Esophagus squamous epithelium (tissue), 5 donors: ENCODE results near the gene NCKAP5. TPM values are rescaled to one million over a fixed set of nuclear protein-coding genes. Genes with fewer than 3 reads are reported as not detected.

Experiments used
- DNase-seq: peaks from one replicate; lab custom pipeline; 2025; lab: John Stamatoyannopoulos, UW
- H3K27ac ChIP-seq, 4 donors: fragments of 200-600 bp; sonication (generic); one replicate each; pipeline ENCODE4 v1.5.1; 2016 to 2019; ENCODE audit warnings: mild to moderate bottlenecking in 1 of 4
- H3K27me3 ChIP-seq, 4 donors: fragments of 200-600 bp; sonication (generic); 1 replicate in 3 of 4; 2 replicates in 1 of 4; pipeline versions ENCODE4 v1.5.1 to v1.6.0; 2017 to 2021; ENCODE audit warnings: antibody characterized with exemption in 1 of 4
- H3K36me3 ChIP-seq, 3 donors: fragments of 200-600 bp; sonication (generic); one replicate each; pipeline ENCODE4 v1.5.1; 2016 to 2019
- H3K4me1 ChIP-seq, 3 donors: fragments of 200-600 bp; sonication (generic); one replicate each; pipeline ENCODE4 v1.5.1; 2017 to 2019
- H3K4me3 ChIP-seq, 4 donors: fragments of 200-600 bp; sonication (generic); 1 replicate in 3 of 4; 2 replicates in 1 of 4; pipeline ENCODE4 v1.5.1; 2016 to 2019; ENCODE audit warnings: mild to moderate bottlenecking in 2 of 4, moderate library complexity in 1 of 4
- H3K9me3 ChIP-seq, 3 donors: fragments of 200-600 bp; sonication (generic); one replicate each; pipeline ENCODE4 v1.5.1; 2016 to 2019
- CTCF ChIP-seq, 6 experiments: fragments of 450-650 bp in 4 of 6; fragments of 200-600 bp in 2 of 6; sonication (generic) in 2 of 6; IDR thresholded peaks; one replicate each; pipeline ENCODE4 v1.5.1; 2016 to 2019; ENCODE audit warnings: antibody characterized with exemption in 6 of 6, mild to moderate bottlenecking in 4 of 6, moderate library complexity in 4 of 6
- POLR2A ChIP-seq, 4 donors: fragments of 450-650 bp; IDR thresholded peaks; one replicate each; pipeline ENCODE4 v1.6.1; 2017; ENCODE audit warnings: antibody characterized with exemption in 4 of 4, mild to moderate bottlenecking in 4 of 4, moderate library complexity in 3 of 4
- WGBS, 2 donors: methylation state at CpG; one replicate each; pipeline ENCODE4 v1.1.5; 2018; 5-methylcytosine and 5-hydroxymethylcytosine counted together
- intact Hi-C: fragments of 100-400 bp; cut with DNase I; formaldehyde crosslinking; loops from one replicate; pipeline ENCODE4 v1.15.0; 2022
- total RNA-seq, 4 donors: library from RNA; depleted of rRNA; stranded (reverse); fragments of >200 nt; gene quantifications; one replicate each; pipeline ENCODE4 v1.1.0, GENCODE V29; 2016
- donor health status: DM: yes; HTN: yes; CAD: no.

Gene NCKAP5
- total RNA-seq, 4 donors from 2014 or later = 4.5 to 6.9 (median 5.3) TPM

GRCh38 chr2:133498662-133499585 lies 69.3 kb downstream of the NCKAP5 start:
- Histone ChIP-seq H3K27me3 (no peaks in the 10 kb centered on the region), H3K36me3 (no peaks in the 10 kb centered on the region), H3K4me3 (no peak overlapping the region), H3K27ac (no peak overlapping the region), H3K4me1 (peaks cover 0 to 21% (median 0%) of the 10 kb centered on the region in 3 donors), H3K9me3 (no peaks in the 10 kb centered on the region)
- intact Hi-C loops = no loop called here
- 75 to 78% methylated on average over 8 of the region's 8 CpGs for WGBS, 2 donors
- DNase-seq = no peak
- TF ChIP-seq POLR2A (IDR thresholded peaks at IDR 0.05) = no peak
- TF ChIP-seq CTCF (IDR thresholded peaks at IDR 0.05) = no peak

DNA sequence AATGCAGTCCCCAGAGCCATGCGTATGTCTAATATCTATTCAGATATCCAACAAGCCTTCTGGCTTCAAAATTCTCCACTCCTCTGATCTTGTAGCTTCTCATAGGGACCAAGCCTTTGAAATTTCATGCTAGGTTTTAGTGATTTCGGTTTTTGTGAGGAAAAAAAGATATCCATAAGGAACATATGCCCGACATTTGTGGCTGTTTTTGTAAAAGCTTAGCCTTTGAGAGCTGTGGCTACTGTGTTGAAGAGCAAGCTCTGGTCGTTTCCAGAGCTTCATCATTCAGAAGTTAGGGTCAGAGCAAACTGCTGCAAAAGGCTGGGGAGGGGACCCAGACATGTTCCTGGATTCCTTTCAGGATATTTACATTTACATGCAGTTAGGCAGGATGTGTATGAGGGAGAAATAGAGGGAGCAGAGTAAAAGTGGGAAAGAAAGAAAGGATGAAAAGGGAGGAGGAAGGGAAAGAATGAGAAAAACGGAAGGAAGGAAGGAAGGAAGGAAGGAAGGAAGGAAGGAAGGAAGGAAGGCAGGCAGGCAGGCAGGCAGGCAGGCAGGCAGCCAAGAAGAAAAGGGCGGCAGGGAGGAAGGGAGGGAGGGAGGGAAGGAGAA lies 70.2 kb downstream of the NCKAP5 start:
- no peaks in the 10 kb centered on the region for H3K27me3 ChIP-seq
- TF ChIP-seq POLR2A (IDR thresholded peaks at IDR 0.05) (no peak), CTCF (IDR thresholded peaks at IDR 0.05) (no peak)
- no peaks in the 10 kb centered on the region for H3K9me3 ChIP-seq
- no peak overlapping the region for H3K27ac ChIP-seq
- no peaks in the 10 kb centered on the region for H3K36me3 ChIP-seq
- no peak for DNase-seq
- 68 to 69% methylated on average over 6 of the region's 6 CpGs for WGBS, 2 donors
- intact Hi-C loops = no loop called here
- peaks cover 0 to 21% (median 0%) of the 10 kb centered on the region in 3 donors for H3K4me1 ChIP-seq
- no peak overlapping the region for H3K4me3 ChIP-seq

- Histone ChIP-seq H3K36me3 (no peaks in the 10 kb centered on the region), H3K4me1 (peaks cover 0 to 21% (median 0%) of the 10 kb centered on the region in 3 donors), H3K27me3 (no peaks in the 10 kb centered on the region), H3K4me3 (no peak overlapping the region), H3K27ac (no peak overlapping the region), H3K9me3 (no peaks in the 10 kb centered on the region)
- WGBS, 2 donors = 57 to 84% methylated on average over 3 of the region's 3 CpGs
- intact Hi-C loops = no loop called here
- TF ChIP-seq CTCF (IDR thresholded peaks at IDR 0.05) (no peak), POLR2A (IDR thresholded peaks at IDR 0.05) (no peak)
- no peak for DNase-seq
Observed at GRCh38 chr2:133497270-133497893, 70.9 kb downstream of the NCKAP5 start.

GRCh38 chr2:133496501-133497269 lies 71.6 kb downstream of the NCKAP5 start:
- Histone ChIP-seq H3K27me3 (no peaks in the 10 kb centered on the region), H3K9me3 (no peaks in the 10 kb centered on the region), H3K36me3 (no peaks in the 10 kb centered on the region), H3K4me3 (no peak overlapping the region), H3K27ac (no peak overlapping the region), H3K4me1 (peaks cover 0 to 21% (median 0%) of the 10 kb centered on the region in 3 donors)
- TF ChIP-seq POLR2A (IDR thresholded peaks at IDR 0.05) (no peak), CTCF (IDR thresholded peaks at IDR 0.05) (no peak)
- intact Hi-C loops = no loop called here
- WGBS, 2 donors = 62 to 78% methylated on average over 3 of the region's 3 CpGs
- DNase-seq = no peak
